Ectodermal cell (in vitro differentiated cells): Measurements from ENCODE around the gene ITSN1.
"Not testable (repeated sequence)": the region's sequence is repeated elsewhere in the genome, so short reads cannot be mapped to it uniquely, and the experiment has no call there.

Experiments
- H3K27ac ChIP-seq: 2 replicates; pipeline ENCODE4 v1.7.0; 2013; ENCODE audit warnings: mild to moderate bottlenecking, low read depth, low read length; ENCODE audit not compliant: insufficient read depth, poor library complexity, severe bottlenecking
- H3K27me3 ChIP-seq: 2 replicates; pipeline ENCODE4 v1.7.0; 2013; ENCODE audit warnings: mild to moderate bottlenecking, low read length; ENCODE audit not compliant: insufficient read depth, control insufficient read depth, poor library complexity, severe bottlenecking
- H3K36me3 ChIP-seq: one replicate; pipeline ENCODE4 v1.7.0; 2013; ENCODE audit warnings: low read length; ENCODE audit not compliant: control insufficient read depth, insufficient read depth
- H3K4me1 ChIP-seq: one replicate; pipeline ENCODE4 v1.7.0; 2013; ENCODE audit warnings: low read length; ENCODE audit not compliant: control insufficient read depth, insufficient read depth
- H3K4me3 ChIP-seq: 2 replicates; pipeline ENCODE4 v1.7.0; 2013; ENCODE audit warnings: low read depth, low read length, control low read depth; ENCODE audit not compliant: insufficient read depth
- H3K9me3 ChIP-seq: 2 replicates; pipeline ENCODE4 v1.7.0; 2013; ENCODE audit warnings: mild to moderate bottlenecking, low read length, moderate library complexity; ENCODE audit not compliant: control insufficient read depth
- WGBS, 2 experiments: methylation state at CpG; one replicate each; pipeline ENCODE4 v1.1.7; 2013; ENCODE audit warnings: missing lambda C conversion rate in 2 of 2; 5-methylcytosine and 5-hydroxymethylcytosine counted together

The ITSN1 gene

GRCh38 chr21:33861125-33861524, 218.8 kb downstream of the ITSN1 start:
- no peaks in the 10 kb centered on the region for H3K9me3 ChIP-seq
- H3K27me3 ChIP-seq, result no peaks in the 10 kb centered on the region
- H3K36me3 ChIP-seq, result no peaks in the 10 kb centered on the region
- peaks cover 12% of the 10 kb centered on the region for H3K4me1 ChIP-seq
- no peak overlapping the region for H3K4me3 ChIP-seq
- H3K27ac ChIP-seq, result no peak overlapping the region
- WGBS, 2 experiments, result 88 to 97% methylated on average over 3 of the region's 3 CpGs

- peaks cover 10% of the 10 kb centered on the region for H3K4me1 ChIP-seq
- not testable (repeated sequence) for H3K4me3 ChIP-seq, H3K27ac ChIP-seq, H3K36me3 ChIP-seq, H3K27me3 ChIP-seq, H3K9me3 ChIP-seq
- WGBS, 2 experiments, result 85 to 92% methylated on average over 7 to 8 of the region's 8 CpGs
Observed at GRCh38 chr21:33863191-33863590, 220.9 kb downstream of the ITSN1 start.

DNA sequence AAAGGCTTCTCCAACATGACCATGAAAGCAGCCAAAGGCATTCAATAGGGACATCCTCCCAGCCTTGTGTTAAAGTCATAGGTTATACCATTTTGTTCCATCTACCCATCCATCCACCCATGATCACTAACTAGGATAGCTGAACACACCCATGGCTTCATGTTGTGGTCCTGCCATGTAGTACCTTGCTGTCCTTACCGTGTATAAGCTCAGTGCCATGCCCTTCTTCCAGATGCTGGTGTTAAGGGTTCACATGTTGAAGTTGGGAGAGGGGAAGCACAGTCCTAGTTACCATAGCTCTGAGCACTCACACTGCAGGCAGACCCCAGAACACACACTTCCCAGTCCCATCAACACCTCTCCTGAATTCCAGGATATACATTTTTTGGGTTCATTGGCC, 221.8 kb downstream of the ITSN1 start:
- Histone ChIP-seq H3K4me1 (peaks cover under 1% of the 10 kb centered on the region), H3K27me3 (no peaks in the 10 kb centered on the region), H3K36me3 (no peaks in the 10 kb centered on the region), H3K4me3 (no peak overlapping the region), H3K27ac (no peak overlapping the region), H3K9me3 (no peaks in the 10 kb centered on the region)
- 79 to 93% methylated on average over 1 of the region's 1 CpG for WGBS, 2 experiments

DNA sequence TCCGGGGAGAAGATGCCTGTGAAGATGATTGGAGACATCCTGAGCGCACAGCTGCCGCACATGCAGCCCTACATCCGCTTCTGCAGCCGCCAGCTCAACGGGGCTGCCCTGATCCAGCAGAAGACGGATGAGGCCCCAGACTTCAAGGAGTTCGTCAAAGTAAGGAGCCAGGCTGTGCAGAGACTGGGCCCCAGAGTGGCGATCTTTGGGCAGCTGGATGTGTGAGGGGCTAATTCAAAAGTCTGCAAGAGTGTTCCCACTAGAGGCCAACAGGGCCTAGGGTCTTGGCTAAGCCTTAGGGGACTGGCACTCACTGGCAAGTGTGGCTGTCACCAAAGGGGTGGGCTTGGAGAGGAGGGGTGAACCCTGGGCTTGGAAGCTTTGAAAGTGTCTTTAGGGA, 222.9 kb downstream of the ITSN1 start:
- Histone ChIP-seq H3K27ac (no peak overlapping the region), H3K36me3 (no peaks in the 10 kb centered on the region), H3K9me3 (no peaks in the 10 kb centered on the region), H3K27me3 (no peaks in the 10 kb centered on the region), H3K4me3 (no peak overlapping the region), H3K4me1 (no peaks in the 10 kb centered on the region)
- WGBS, 2 experiments, result 95 to 96% methylated on average over 9 of the region's 9 CpGs

DNA sequence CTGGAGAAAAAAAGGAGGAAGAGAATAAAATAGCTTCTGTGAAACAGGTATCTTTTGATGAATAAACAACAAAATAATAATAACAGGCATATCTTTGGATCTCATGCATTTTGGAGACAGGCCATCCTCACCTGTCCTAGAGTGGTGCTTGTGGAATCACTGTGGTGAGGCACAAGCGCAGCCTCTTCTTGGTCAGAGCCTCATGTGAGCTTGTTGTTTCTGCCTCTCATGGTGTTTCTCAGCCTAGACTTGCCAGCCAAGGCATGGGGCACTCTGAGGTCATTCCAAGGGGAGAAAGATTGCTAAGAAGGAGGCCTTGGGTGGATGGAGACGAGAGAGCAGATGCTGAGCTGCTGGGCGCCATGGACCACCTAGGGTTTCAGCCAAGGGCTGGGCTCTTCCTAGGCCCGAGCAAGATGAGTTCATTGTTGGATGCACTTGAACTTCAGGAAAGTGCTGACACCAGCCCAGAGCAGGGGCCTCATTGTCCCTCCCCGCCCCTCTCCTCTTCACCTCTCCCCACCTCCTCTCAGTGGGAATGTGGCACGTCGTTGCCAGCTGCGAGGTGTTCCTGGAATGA, 223.8 kb downstream of the ITSN1 start:
- Histone ChIP-seq H3K4me3 (no peak overlapping the region), H3K36me3 (no peaks in the 10 kb centered on the region), H3K4me1 (no peaks in the 10 kb centered on the region), H3K27ac (no peak overlapping the region), H3K27me3 (no peaks in the 10 kb centered on the region), H3K9me3 (no peaks in the 10 kb centered on the region)
- WGBS, 2 experiments, result 92 to 95% methylated on average over 8 of the region's 8 CpGs

GRCh38 chr21:33866826-33867225, 224.5 kb downstream of the ITSN1 start:
- no peaks in the 10 kb centered on the region for H3K4me1 ChIP-seq
- H3K27ac ChIP-seq, result no peak overlapping the region
- H3K9me3 ChIP-seq, result no peaks in the 10 kb centered on the region
- H3K4me3 ChIP-seq, result no peak overlapping the region
- WGBS, 2 experiments, result 93 to 96% methylated on average over 2 of the region's 2 CpGs
- no peaks in the 10 kb centered on the region for H3K27me3 ChIP-seq
- H3K36me3 ChIP-seq, result no peaks in the 10 kb centered on the region

- not testable (repeated sequence) for H3K36me3 ChIP-seq, H3K27ac ChIP-seq, H3K4me3 ChIP-seq, H3K9me3 ChIP-seq, H3K27me3 ChIP-seq, H3K4me1 ChIP-seq
- WGBS, 2 experiments, result 92 to 93% methylated on average over 13 of the region's 13 CpGs
Observed at GRCh38 chr21:33867868-33868267, 225.6 kb downstream of the ITSN1 start.

DNA sequence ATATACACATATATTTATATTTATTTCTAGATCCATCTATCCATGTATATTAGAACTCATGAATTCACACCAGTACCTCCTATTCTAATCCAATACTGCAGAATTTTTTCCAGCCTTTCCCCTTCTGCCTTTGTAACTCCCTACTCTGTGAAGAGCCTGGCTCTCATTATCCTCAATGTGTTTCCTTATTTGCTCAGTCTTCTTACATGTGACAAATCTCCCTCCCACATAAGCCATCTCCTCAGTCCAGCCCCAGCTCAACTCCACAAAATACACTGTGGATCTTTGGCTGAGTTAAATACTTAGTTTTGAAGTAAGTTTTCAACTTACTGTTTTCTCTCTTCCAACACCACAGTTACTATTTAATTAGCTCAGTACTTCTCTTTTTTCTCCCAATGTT, 227.6 kb downstream of the ITSN1 start:
- Histone ChIP-seq H3K4me3 (no peak overlapping the region), H3K27me3 (no peaks in the 10 kb centered on the region), H3K9me3 (no peaks in the 10 kb centered on the region), H3K36me3 (no peaks in the 10 kb centered on the region), H3K4me1 (no peaks in the 10 kb centered on the region), H3K27ac (no peak overlapping the region)

- no peaks in the 10 kb centered on the region for H3K9me3 ChIP-seq
- 91 to 92% methylated on average over 4 of the region's 4 CpGs for WGBS, 2 experiments
- no peaks in the 10 kb centered on the region for H3K4me1 ChIP-seq
- H3K4me3 ChIP-seq, result no peak overlapping the region
- no peaks in the 10 kb centered on the region for H3K27me3 ChIP-seq
- no peaks in the 10 kb centered on the region for H3K36me3 ChIP-seq
- H3K27ac ChIP-seq, result no peak overlapping the region
Observed at GRCh38 chr21:33870768-33871167, 228.5 kb downstream of the ITSN1 start.

- H3K27me3 ChIP-seq, result no peaks in the 10 kb centered on the region
- no peak overlapping the region for H3K27ac ChIP-seq
- H3K36me3 ChIP-seq, result no peaks in the 10 kb centered on the region
- WGBS, 2 experiments, result 92 to 93% methylated on average over 4 of the region's 5 CpGs
- H3K4me1 ChIP-seq, result no peaks in the 10 kb centered on the region
- no peak overlapping the region for H3K4me3 ChIP-seq
- no peaks in the 10 kb centered on the region for H3K9me3 ChIP-seq
Observed at GRCh38 chr21:33871171-33871570, 228.9 kb downstream of the ITSN1 start.

GRCh38 chr21:33872881-33873515, 230.7 kb downstream of the ITSN1 start:
- Histone ChIP-seq H3K27ac (no peak overlapping the region), H3K4me1 (no peaks in the 10 kb centered on the region), H3K36me3 (no peaks in the 10 kb centered on the region), H3K9me3 (no peaks in the 10 kb centered on the region), H3K27me3 (no peaks in the 10 kb centered on the region), H3K4me3 (no peak overlapping the region)
- 95% methylated on average over 4 of the region's 4 CpGs for WGBS, 2 experiments
